Fibroblast of lung (primary cell): ENCODE measurements around the gene OR5P2. TPM values are rescaled to one million over a fixed set of nuclear protein-coding genes. Genes with fewer than 3 reads are reported as not detected.

Source experiments
- DNase-seq, 2 donors: peaks; one replicate each; pipeline versions ENCODE4 v3.0.0 to v3.0.0-alpha.2; 2010; ENCODE audit warnings: low read depth in 2 of 2
- H2AFZ ChIP-seq: 2 replicates; pipeline ENCODE4 v1.5.1; 2012; ENCODE audit warnings: low read length, control low read depth, inconsistent platforms
- H3K27ac ChIP-seq: 2 replicates; pipeline ENCODE4 v1.5.1; 2011; ENCODE audit warnings: low read length, control low read depth; ENCODE audit not compliant: insufficient read depth
- H3K27me3 ChIP-seq: 2 replicates; pipeline ENCODE4 v1.5.1; 2011; ENCODE audit warnings: mild to moderate bottlenecking, low read length; ENCODE audit not compliant: control insufficient read depth, insufficient read depth
- H3K36me3 ChIP-seq: 2 replicates; pipeline ENCODE4 v1.5.1; 2011; ENCODE audit warnings: low read length; ENCODE audit not compliant: control insufficient read depth, insufficient read depth
- H3K4me1 ChIP-seq: 2 replicates; pipeline ENCODE4 v1.5.1; 2011; ENCODE audit warnings: low read length; ENCODE audit not compliant: control insufficient read depth, insufficient read depth; ENCODE audit errors: extremely low read depth
- H3K4me2 ChIP-seq: 2 replicates; pipeline ENCODE4 v1.5.1; 2011; ENCODE audit warnings: low read length, control low read depth; ENCODE audit not compliant: insufficient read depth; ENCODE audit errors: extremely low read depth
- H3K4me3 ChIP-seq, 4 experiments: fragments of 200-600 bp in 1 of 4; sonication (generic) in 1 of 4; replicated peaks in 1 of 4; 2 replicates each; pipeline ENCODE4 v1.5.1; 2011 to 2016; ENCODE audit warnings: low read length in 4 of 4, low read depth in 3 of 4, mild to moderate bottlenecking in 3 of 4, control low read depth in 2 of 4, inconsistent platforms in 1 of 4, mixed read lengths in 1 of 4; ENCODE audit not compliant: insufficient read depth in 1 of 4; ENCODE audit errors: control extremely low read depth in 1 of 4
- H3K79me2 ChIP-seq: 2 replicates; pipeline ENCODE4 v1.5.1; 2012; ENCODE audit warnings: mild to moderate bottlenecking, low read length, inconsistent platforms; ENCODE audit not compliant: control insufficient read depth, insufficient read depth
- H3K9ac ChIP-seq: 2 replicates; pipeline ENCODE4 v1.5.1; 2011; ENCODE audit warnings: mild to moderate bottlenecking, low read length, control low read depth; ENCODE audit not compliant: insufficient read depth
- H3K9me3 ChIP-seq: 2 replicates; pipeline ENCODE4 v1.5.1; 2012; ENCODE audit warnings: low read depth, low read length; ENCODE audit not compliant: control insufficient read depth, insufficient read depth
- H4K20me1 ChIP-seq: 2 replicates; pipeline ENCODE4 v1.5.1; 2011; ENCODE audit warnings: low read length; ENCODE audit not compliant: control insufficient read depth, insufficient read depth; ENCODE audit errors: extremely low read depth
- CTCF ChIP-seq, 2 donors: IDR thresholded peaks in 1 of 2; conservative IDR thresholded peaks in 1 of 2; 1 replicate in 1 of 2; 2 replicates in 1 of 2; pipeline ENCODE4 v1.5.1; 2011 to 2012; ENCODE audit warnings: low read length in 2 of 2, control low read depth in 1 of 2, inconsistent platforms in 1 of 2, low read depth in 1 of 2, mild to moderate bottlenecking in 1 of 2
- EZH2 ChIP-seq: IDR thresholded peaks from 2 replicates; pipeline ENCODE4 v1.5.1; 2012; ENCODE audit warnings: low read length, control low read depth, mild to moderate bottlenecking; ENCODE audit errors: missing control alignments
- polyA minus RNA-seq: library from RNA; depleted of rRNA, polyadenylated mRNA; stranded (reverse); fragments of >200 nt; gene quantifications from 2 replicates; pipeline ENCODE4 v1.2.3, GENCODE V29; 2011; ENCODE audit warnings: low replicate concordance
- polyA plus RNA-seq, 2 donors: library from polyadenylated mRNA; depleted of rRNA in 1 of 2; stranded (reverse) in 1 of 2; unstranded in 1 of 2; fragments of >200 nt; gene quantifications; 2 replicates each; pipeline ENCODE4 v1.2.1, GENCODE V29; 2011 to 2012; ENCODE audit warnings: missing spikeins in 1 of 2
- total RNA-seq: library from RNA; depleted of rRNA; stranded (reverse); fragments of >200 nt; gene quantifications from 2 replicates; pipeline ENCODE4 v1.2.1, GENCODE V29; 2014

Gene OR5P2, protein sequence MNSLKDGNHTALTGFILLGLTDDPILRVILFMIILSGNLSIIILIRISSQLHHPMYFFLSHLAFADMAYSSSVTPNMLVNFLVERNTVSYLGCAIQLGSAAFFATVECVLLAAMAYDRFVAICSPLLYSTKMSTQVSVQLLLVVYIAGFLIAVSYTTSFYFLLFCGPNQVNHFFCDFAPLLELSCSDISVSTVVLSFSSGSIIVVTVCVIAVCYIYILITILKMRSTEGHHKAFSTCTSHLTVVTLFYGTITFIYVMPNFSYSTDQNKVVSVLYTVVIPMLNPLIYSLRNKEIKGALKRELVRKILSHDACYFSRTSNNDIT
- total RNA-seq = 0.17 TPM in 1 of 2 replicates, not detected in the other
- not detected in 2 replicates for polyA plus RNA-seq
- polyA plus RNA-seq (2012) = not detected in 2 replicates
- not detected in 2 replicates for polyA minus RNA-seq

DNA sequence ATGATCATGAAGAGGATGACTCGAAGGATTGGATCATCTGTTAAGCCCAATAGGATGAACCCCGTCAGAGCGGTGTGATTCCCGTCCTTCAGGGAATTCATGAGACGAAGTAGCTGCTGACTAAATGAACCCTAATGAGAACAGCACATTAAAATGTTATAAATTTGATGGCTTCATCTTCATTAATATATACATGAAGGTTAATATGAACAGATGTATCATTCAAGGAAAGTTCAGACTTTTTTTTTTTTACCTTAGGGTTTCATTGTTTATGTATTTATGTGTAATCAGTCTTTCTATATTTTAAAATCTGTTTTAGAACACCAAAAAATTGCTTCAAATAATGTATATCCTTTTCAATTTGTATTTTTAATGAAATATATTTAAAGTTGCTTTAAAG, at the start of gene OR5P2:
Gene OR5P2 (minus strand): TSS at position 101 of the 400 bp plus-strand sequence. CDS start 0 bp downstream, at position 101.
- Histone ChIP-seq H3K79me2 (no peaks in the 10 kb centered on the region), H3K9ac (no peak within 1 kb of the TSS), H3K36me3 (no peaks in the 10 kb centered on the region), H3K9me3 (no peaks in the 10 kb centered on the region), H4K20me1 (no peaks in the 10 kb centered on the region), H3K4me3 (no peak within 1 kb of the TSS), H3K27me3 (no peaks in the 10 kb centered on the region), H3K4me2 (no peak within 1 kb of the TSS), H3K27ac (no peak within 1 kb of the TSS), H3K4me1 (no peaks in the 10 kb centered on the region), H2AFZ (no peak within 1 kb of the TSS)
- TF ChIP-seq CTCF (conservative IDR thresholded peaks at IDR 0.05 in 1 of 2, IDR thresholded peaks at IDR 0.05 in 1 of 2; ENCODE audit: low read depth in 1 of 2, low read length in 2 of 2) (no peak), EZH2 (no peak)
- DNase-seq = no peak

DNA sequence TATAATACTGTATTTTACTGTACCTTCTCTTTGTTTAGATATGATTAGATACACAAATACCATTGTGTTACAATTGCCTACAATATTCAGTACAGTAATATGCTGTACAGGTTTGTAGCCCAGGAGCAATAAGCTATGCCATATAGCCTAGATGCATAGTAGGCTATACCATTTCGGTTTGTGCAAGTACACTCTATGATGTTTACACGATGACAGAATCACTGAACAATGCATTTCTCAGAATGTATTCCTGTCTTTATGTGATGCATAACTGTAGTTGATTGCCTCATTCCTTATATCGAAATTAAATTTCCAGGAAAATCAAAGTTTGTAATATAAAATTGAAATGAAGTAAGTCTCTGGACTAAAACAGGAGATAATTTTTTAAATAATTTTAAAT, 49.3 kb upstream of the OR5P2 start:
- no peaks in the 10 kb centered on the region for H3K79me2 ChIP-seq
- H3K36me3 ChIP-seq = no peaks in the 10 kb centered on the region
- H3K4me2 ChIP-seq = no peak overlapping the region
- no peaks in the 10 kb centered on the region for H3K9me3 ChIP-seq
- H3K27ac ChIP-seq = no peak overlapping the region
- H3K4me1 ChIP-seq = no peaks in the 10 kb centered on the region
- H2AFZ ChIP-seq = no peak overlapping the region
- H3K4me3 ChIP-seq = no peak overlapping the region
- DNase-seq = no peak
- H4K20me1 ChIP-seq = no peaks in the 10 kb centered on the region
- H3K9ac ChIP-seq = no peak overlapping the region
- TF ChIP-seq CTCF (conservative IDR thresholded peaks at IDR 0.05 in 1 of 2, IDR thresholded peaks at IDR 0.05 in 1 of 2; ENCODE audit: low read depth in 1 of 2, low read length in 2 of 2) (no peak), EZH2 (no peak)
- no peaks in the 10 kb centered on the region for H3K27me3 ChIP-seq

GRCh38 chr11:7844986-7845385, 48.2 kb upstream of the OR5P2 start:
- no peak for DNase-seq
- Histone ChIP-seq H3K4me3 (no peak overlapping the region), H3K79me2 (no peaks in the 10 kb centered on the region), H2AFZ (no peak overlapping the region), H3K4me2 (no peak overlapping the region), H3K9me3 (no peaks in the 10 kb centered on the region), H4K20me1 (no peaks in the 10 kb centered on the region), H3K27me3 (no peaks in the 10 kb centered on the region), H3K4me1 (no peaks in the 10 kb centered on the region), H3K27ac (no peak overlapping the region), H3K36me3 (no peaks in the 10 kb centered on the region), H3K9ac (no peak overlapping the region)
- TF ChIP-seq EZH2 = no peak
- no peak for TF ChIP-seq CTCF (conservative IDR thresholded peaks at IDR 0.05 in 1 of 2, IDR thresholded peaks at IDR 0.05 in 1 of 2; ENCODE audit: low read depth in 1 of 2, low read length in 2 of 2)
